ENCODE measurements around the gene RAMP3.

RAMP3 gene

DNA sequence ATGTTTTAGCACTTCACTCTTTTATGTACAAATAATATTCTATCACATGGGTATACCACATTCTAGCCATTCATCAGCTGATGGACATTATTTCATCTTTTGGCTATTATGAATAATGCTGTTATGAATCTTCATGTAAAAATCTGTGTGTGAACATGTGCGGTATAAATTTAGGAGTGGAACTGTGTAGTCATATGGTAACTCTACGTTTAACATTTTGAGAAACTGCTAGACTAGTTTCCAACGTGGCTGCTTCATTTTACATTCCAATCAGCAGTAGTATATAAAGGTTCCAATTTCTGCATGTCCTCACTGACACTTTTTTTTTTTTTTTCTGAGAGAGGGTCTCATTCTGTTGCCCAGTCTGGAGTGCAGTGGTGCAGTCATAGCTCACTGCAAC is 8.3 kb downstream of the RAMP3 start:
- Histone ChIP-seq H3K9me3 (ENCODE audit: insufficient read depth, low read length) (0 out of 2 replicates have a peak, but pooled peaks cover 5% of the 10 kb centered on the region), H3K27ac (ENCODE audit: low read length) (no peak overlapping the region), H4K20me1 (ENCODE audit: insufficient read depth, low read length) (no peaks in the 10 kb centered on the region), H3K79me2 (ENCODE audit: low read length) (no peaks in the 10 kb centered on the region), H3K9ac (ENCODE audit: low read length) (no peak overlapping the region), H3K27me3 (ENCODE audit: low read depth, low read length) (peaks cover 3% of the 10 kb centered on the region; the same call in 1 of the 2 replicates), H3K4me2 (ENCODE audit: low read length) (no peak overlapping the region), H3K36me3 (replicated peaks; ENCODE audit: low read depth, low read length) (no peaks in the 10 kb centered on the region), H2AFZ (ENCODE audit: low read depth, low read length) (no peak overlapping the region), H3K4me3 (ENCODE audit: low read length) (no peak overlapping the region), H3K4me1 (ENCODE audit: low read length) (no peaks in the 10 kb centered on the region)
- TF ChIP-seq EZH2phosphoT487 (IDR thresholded peaks at IDR 0.05; ENCODE audit: low read depth): no peak
- TF ChIP-seq, protein P1, sequence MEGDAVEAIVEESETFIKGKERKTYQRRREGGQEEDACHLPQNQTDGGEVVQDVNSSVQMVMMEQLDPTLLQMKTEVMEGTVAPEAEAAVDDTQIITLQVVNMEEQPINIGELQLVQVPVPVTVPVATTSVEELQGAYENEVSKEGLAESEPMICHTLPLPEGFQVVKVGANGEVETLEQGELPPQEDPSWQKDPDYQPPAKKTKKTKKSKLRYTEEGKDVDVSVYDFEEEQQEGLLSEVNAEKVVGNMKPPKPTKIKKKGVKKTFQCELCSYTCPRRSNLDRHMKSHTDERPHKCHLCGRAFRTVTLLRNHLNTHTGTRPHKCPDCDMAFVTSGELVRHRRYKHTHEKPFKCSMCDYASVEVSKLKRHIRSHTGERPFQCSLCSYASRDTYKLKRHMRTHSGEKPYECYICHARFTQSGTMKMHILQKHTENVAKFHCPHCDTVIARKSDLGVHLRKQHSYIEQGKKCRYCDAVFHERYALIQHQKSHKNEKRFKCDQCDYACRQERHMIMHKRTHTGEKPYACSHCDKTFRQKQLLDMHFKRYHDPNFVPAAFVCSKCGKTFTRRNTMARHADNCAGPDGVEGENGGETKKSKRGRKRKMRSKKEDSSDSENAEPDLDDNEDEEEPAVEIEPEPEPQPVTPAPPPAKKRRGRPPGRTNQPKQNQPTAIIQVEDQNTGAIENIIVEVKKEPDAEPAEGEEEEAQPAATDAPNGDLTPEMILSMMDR (IDR thresholded peaks at IDR 0.05; ENCODE audit: low read depth, low read length): no peak

DNA sequence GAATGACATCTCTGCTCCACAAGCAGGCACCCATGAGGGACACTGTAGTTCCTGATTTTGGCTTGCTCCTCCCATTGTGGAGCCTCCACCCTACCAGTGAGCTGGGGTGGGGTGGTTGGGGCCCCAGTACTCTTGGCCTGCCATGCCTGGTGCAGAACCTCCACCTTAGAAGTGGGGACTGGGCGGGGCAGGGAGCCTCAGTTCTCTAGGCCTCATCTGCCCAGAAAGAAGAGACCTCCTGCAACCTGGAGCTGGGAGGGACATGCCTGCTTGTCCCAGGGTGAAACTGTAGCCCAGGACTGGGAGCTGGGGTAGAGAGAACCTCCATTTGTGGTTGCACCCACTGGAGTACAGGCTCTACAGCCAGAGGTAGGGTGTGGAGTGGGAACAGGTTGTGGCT is 14.4 kb downstream of the RAMP3 start:
- Histone ChIP-seq H4K20me1 (ENCODE audit: insufficient read depth, low read length) (no peaks in the 10 kb centered on the region), H3K36me3 (replicated peaks; ENCODE audit: low read depth, low read length) (no peaks in the 10 kb centered on the region), H3K79me2 (ENCODE audit: low read length) (no peaks in the 10 kb centered on the region), H3K9ac (ENCODE audit: low read length) (no peak overlapping the region), H3K4me3 (ENCODE audit: low read length) (no peak overlapping the region), H3K9me3 (ENCODE audit: insufficient read depth, low read length) (no peaks in the 10 kb centered on the region), H3K4me2 (ENCODE audit: low read length) (no peak overlapping the region), H2AFZ (ENCODE audit: low read depth, low read length) (no peak overlapping the region), H3K27me3 (ENCODE audit: low read depth, low read length) (0 out of 2 replicates have a peak, but pooled peaks cover 3% of the 10 kb centered on the region), H3K27ac (ENCODE audit: low read length) (no peak overlapping the region), H3K4me1 (ENCODE audit: low read length) (no peaks in the 10 kb centered on the region)
- TF ChIP-seq, protein P1 (IDR thresholded peaks at IDR 0.05; ENCODE audit: low read depth, low read length): no peak
- TF ChIP-seq EZH2phosphoT487 (IDR thresholded peaks at IDR 0.05; ENCODE audit: low read depth): no peak

GRCh38 chr7:45173596-45174327 is 16.2 kb downstream of the RAMP3 start:
- no peaks in the 10 kb centered on the region for H4K20me1 ChIP-seq (ENCODE audit: insufficient read depth, low read length)
- no peak overlapping the region for H3K27ac ChIP-seq (ENCODE audit: low read length)
- H3K79me2 ChIP-seq (ENCODE audit: low read length): no peaks in the 10 kb centered on the region
- H3K27me3 ChIP-seq (ENCODE audit: low read depth, low read length): 0 out of 2 replicates have a peak, but pooled peaks cover 6% of the 10 kb centered on the region
- no peak overlapping the region for H2AFZ ChIP-seq (ENCODE audit: low read depth, low read length)
- H3K9ac ChIP-seq (ENCODE audit: low read length): no peak overlapping the region
- no peaks in the 10 kb centered on the region for H3K9me3 ChIP-seq (ENCODE audit: insufficient read depth, low read length)
- no peaks in the 10 kb centered on the region for H3K4me1 ChIP-seq (ENCODE audit: low read length)
- H3K4me2 ChIP-seq (ENCODE audit: low read length): no peak overlapping the region
- no peaks in the 10 kb centered on the region for H3K36me3 ChIP-seq (replicated peaks; ENCODE audit: low read depth, low read length)
- H3K4me3 ChIP-seq (ENCODE audit: low read length): no peak overlapping the region
- TF ChIP-seq, protein P1 (IDR thresholded peaks at IDR 0.05; ENCODE audit: low read depth, low read length): no peak
- no peak for TF ChIP-seq EZH2phosphoT487 (IDR thresholded peaks at IDR 0.05; ENCODE audit: low read depth)

GRCh38 chr7:45174328-45174610 is 16.7 kb downstream of the RAMP3 start:
- H3K4me3 ChIP-seq (ENCODE audit: low read length): no peak overlapping the region
- H2AFZ ChIP-seq (ENCODE audit: low read depth, low read length): no peak overlapping the region
- H4K20me1 ChIP-seq (ENCODE audit: insufficient read depth, low read length): no peaks in the 10 kb centered on the region
- H3K9me3 ChIP-seq (ENCODE audit: insufficient read depth, low read length): no peaks in the 10 kb centered on the region
- no peak overlapping the region for H3K4me2 ChIP-seq (ENCODE audit: low read length)
- no peak for TF ChIP-seq EZH2phosphoT487 (IDR thresholded peaks at IDR 0.05; ENCODE audit: low read depth)
- TF ChIP-seq, protein P1 (IDR thresholded peaks at IDR 0.05; ENCODE audit: low read depth, low read length): no peak
- no peak overlapping the region for H3K9ac ChIP-seq (ENCODE audit: low read length)
- no peaks in the 10 kb centered on the region for H3K36me3 ChIP-seq (replicated peaks; ENCODE audit: low read depth, low read length)
- no peaks in the 10 kb centered on the region for H3K4me1 ChIP-seq (ENCODE audit: low read length)
- H3K27me3 ChIP-seq (ENCODE audit: low read depth, low read length): peaks cover 9% of the 10 kb centered on the region
- no peak overlapping the region for H3K27ac ChIP-seq (ENCODE audit: low read length)
- no peaks in the 10 kb centered on the region for H3K79me2 ChIP-seq (ENCODE audit: low read length)

Measured in OCI-LY3 (cell line).